ENCODE data around the gene PRUNE2.

The PRUNE2 gene

GRCh38 chr9:76562511-76562911, 343.4 kb downstream of the PRUNE2 start:
- no peak for DNase-seq (ENCODE audit: extremely low read depth, low read depth)

GRCh38 chr9:76561900-76562299, 344.0 kb downstream of the PRUNE2 start:
- TF ChIP-seq CTCF (IDR thresholded peaks at IDR 0.05; ENCODE audit: low read depth, low read length): no peak
- DNase-seq (ENCODE audit: extremely low read depth, low read depth): no peak

More at GRCh38 chr9:76562511-76562911, 343.4 kb downstream of the PRUNE2 start:
- TF ChIP-seq CTCF (IDR thresholded peaks at IDR 0.05; ENCODE audit: low read depth, low read length): no peak

All from AG09319 (cell line).